ENCODE measurements around the gene PSMA3.

DNA sequence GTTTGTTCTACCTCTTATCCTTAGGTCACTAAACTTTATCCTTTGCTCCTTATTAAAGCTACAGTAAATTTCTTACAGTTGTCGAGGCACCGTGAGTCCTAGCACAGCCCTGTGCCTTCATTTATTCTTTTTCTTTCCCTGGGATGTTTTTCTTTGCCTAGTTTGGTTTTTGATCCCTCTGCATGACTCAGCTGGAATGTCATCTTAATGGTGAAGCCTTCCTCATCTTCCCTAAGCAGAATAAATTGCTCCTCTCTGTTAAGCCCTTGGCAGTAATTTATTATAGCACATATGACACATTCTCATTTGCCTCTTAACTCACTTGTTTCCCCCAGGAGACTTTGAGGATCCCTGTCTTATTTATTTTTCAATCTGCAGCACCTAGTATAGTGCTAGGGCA, 28.1 kb upstream of the PSMA3 start:
- TF ChIP-seq, protein P1, sequence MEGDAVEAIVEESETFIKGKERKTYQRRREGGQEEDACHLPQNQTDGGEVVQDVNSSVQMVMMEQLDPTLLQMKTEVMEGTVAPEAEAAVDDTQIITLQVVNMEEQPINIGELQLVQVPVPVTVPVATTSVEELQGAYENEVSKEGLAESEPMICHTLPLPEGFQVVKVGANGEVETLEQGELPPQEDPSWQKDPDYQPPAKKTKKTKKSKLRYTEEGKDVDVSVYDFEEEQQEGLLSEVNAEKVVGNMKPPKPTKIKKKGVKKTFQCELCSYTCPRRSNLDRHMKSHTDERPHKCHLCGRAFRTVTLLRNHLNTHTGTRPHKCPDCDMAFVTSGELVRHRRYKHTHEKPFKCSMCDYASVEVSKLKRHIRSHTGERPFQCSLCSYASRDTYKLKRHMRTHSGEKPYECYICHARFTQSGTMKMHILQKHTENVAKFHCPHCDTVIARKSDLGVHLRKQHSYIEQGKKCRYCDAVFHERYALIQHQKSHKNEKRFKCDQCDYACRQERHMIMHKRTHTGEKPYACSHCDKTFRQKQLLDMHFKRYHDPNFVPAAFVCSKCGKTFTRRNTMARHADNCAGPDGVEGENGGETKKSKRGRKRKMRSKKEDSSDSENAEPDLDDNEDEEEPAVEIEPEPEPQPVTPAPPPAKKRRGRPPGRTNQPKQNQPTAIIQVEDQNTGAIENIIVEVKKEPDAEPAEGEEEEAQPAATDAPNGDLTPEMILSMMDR (IDR thresholded peaks at IDR 0.05), result no peak
- no peak for TF ChIP-seq POLR2A (IDR thresholded peaks at IDR 0.05)

Data from upper lobe of left lung (tissue), 4 donors.